GM23248 (cell line): ENCODE data around the gene RXRA.

Experiments
- EZH2 ChIP-seq: fragments of 200-600 bp; sonication (generic); IDR thresholded peaks from 2 replicates; pipeline ENCODE4 v1.6.1; 2018; ENCODE audit warnings: antibody characterized with exemption, mild to moderate bottlenecking; ENCODE audit not compliant: insufficient read depth, poor library complexity, severe bottlenecking
- EZH2phosphoT487 ChIP-seq: fragments of 200-600 bp; sonication (generic); IDR thresholded peaks from 2 replicates; pipeline ENCODE4 v1.6.1; 2018; ENCODE audit warnings: antibody characterized with exemption, moderate library complexity, mild to moderate bottlenecking, low read depth; ENCODE audit not compliant: insufficient read depth

DNA sequence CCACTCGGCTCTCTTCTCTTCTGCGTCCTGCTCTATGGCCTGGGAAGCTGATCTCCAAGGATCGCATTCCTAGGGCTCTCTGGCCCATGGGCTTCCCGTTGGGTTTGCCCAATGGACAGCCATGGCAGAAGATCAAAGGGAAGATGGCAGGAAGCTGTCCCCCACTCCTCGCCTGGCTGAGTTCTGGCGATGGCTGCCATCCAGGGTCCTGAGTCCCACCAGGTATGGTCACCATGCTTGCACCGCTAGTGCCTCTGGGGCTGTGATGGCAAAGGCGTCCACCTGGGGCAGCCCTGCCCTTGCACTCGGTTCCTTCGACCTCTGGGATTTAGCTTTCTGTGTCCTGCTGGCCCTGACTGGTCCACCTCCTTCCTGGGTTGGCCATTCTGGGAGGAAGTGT is 156.0 kb downstream of the RXRA start:
- TF ChIP-seq EZH2phosphoT487 (no peak), EZH2 (no peak)
